ENCODE data around the gene ANXA3.

GRCh38 chr4:78651250-78651860 is 99.8 kb downstream of the ANXA3 start:
- TF ChIP-seq CTCF (IDR thresholded peaks at IDR 0.05) (no peak), POLR2AphosphoS5 (IDR thresholded peaks at IDR 0.05) (no peak), POLR2A (IDR thresholded peaks at IDR 0.05; ENCODE audit: low read depth) (no peak), EP300 (IDR thresholded peaks at IDR 0.05) (no peak)

All from esophagus muscularis mucosa (tissue), 4 donors.